NCI-H510A (cell line): ENCODE measurements around the gene IGDCC3.
"Not testable (repeated sequence)": the region's sequence is repeated elsewhere in the genome, so short reads cannot be mapped to it uniquely, and the experiment has no call there.

Experiments used
- DNase-seq: peaks from one replicate; lab custom pipeline; 2025; lab: John Stamatoyannopoulos, UW

Gene IGDCC3

DNA sequence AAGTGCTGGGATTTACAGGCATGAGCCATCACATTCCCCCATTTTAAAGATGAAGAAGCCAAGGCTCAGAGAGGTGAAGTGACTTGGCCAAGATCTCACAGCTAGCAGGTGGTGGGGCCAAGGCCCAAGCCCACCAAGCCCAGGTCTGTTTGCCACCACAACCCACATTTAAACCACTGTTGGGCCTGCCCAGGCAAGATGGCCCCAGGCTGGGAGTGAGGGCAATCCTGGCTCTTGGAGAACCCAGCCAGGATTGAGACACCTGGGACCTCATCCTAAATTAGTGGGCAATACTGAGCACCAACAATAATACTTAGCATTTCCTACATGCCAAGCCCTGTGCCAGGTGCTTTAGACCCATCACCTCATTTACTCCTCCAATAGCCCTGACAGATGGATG is 6.9 kb downstream of the IGDCC3 start:
- DNase-seq: no peak

DNA sequence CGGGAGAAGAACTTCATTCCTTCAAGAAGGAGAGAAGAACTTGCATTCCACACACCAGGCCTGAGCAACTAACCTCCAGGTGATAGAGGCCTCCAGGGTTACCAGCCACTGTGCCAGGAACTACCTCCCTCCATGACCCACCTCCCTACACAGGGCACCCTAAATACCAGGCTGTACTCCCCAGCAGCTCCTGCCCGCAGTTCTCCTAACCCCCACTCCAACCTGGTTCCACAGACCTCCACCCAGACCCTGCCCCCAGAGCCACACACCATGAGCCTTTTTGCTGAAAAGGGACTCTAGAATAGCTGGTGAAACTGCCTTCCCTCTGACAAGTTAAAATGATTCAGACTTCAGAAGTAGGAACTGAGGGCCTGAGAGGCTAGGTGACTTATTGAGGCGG is 8.2 kb downstream of the IGDCC3 start:
- no peak for DNase-seq

DNA sequence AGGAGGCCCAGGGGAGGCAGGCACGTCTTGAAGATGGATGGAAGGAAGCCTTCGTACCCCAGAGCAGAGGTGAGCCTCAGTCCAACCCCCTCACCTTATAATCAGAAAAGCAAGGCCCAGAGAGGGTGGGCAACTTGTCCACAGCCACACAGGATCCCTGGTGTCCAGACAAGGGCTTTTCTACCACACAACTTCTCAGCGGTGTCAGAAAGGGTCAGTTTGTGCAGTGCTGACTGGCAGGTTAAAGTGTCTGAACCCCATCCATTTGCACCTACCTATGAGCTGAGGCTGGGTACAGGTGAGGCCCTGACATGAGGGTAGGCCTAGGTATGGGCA is 8.6 kb downstream of the IGDCC3 start:
- DNase-seq: no peak

DNA sequence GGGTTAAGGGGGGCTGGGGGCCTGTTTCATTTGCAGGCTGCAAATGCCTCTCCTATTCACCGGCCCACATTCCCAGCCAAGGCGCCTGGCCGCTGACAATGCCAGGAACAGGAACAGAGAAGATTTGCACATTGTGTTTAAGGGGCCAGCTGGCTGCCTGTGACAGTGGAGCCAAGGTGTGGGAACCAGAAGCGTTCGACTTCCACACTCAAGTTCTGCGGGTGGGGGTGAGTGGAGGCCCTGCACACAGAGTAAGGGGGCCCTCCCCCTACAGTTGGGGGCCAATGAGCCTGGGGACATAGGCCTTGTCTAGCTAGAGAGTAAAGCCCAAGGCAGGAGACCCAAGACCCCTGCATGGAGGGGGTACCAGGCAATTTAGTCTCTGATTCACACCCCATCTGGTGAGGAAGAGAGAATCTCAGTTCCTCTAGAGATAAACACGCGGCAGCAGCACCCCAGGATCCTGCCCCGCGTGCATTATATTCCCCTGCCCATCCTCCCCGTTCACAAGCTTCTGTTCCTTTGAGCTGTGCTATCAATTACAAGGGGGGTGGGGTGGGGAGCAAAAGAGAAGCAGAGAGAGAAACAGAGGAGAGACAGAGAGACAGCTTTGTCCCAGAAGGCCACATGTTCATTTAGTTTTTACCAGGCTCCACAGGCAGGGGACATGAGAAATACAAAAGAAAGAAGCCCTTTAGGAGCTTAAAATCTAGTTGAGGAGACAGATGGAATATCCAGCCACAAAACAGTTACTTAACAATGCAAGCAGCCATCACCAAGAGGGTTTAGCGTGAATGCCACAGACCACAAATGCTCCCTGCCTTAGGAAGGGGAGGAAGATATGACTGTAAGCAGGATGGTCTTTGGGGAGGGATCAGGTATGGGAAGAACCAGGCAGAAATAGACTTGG is 9.2 kb downstream of the IGDCC3 start:
- DNase-seq: no peak

DNA sequence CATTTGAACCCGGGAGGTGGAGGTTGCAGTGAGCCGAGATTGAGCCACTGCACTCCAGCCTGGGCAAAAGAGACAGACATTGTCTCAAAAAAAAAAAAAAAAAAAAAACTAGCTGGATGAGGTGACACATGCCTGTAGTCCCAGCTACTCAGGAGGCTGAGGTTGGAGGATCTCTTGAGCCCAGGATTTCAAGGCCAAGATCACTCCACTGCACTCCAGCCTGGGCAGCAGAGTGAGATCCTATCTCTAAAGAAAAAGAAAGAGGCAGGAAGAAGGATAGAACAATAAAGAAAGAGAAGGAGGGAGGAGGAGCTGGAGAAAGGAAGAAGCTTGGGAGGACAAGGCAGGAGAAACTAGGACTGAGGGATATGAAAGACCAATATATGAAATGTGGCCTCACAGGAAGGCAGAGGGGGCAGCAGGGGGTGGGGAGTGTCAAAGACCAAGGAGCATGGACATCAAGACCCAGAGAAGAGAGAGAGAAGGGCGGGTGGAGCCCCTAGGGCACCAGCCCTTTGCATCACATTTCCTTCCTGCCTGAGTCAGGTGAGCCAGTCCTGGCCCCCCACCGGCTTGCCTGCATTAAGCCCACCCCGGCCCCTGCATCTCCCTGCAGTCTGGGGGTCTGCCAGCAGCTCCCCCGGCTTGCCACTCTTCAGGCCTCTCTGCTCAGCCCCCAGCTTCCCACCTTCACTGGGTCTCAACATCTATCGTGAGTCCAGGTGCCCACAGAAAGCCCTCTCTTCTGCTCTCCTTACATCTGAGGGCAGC is 11.5 kb downstream of the IGDCC3 start:
- DNase-seq: no peak

DNA sequence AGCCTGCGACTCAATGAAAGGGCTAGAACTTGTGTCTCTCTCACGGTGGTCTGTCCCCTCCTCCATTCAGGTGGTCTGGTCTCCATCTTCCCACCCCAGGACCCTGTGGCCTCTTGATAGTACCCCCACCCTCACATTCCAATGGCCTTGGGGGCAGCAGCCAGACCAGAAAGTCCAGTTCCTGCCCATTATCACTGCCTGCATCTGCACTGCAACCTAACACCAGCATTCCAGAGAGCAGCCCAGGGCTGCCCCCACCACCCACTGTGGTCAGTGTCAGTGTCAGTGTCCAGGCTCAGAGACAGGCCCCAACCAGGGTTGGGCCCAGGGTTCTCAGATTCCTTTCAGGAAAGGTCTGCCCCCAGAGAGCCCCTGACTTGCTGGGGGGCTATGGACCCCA is 12.6 kb downstream of the IGDCC3 start:
- no peak for DNase-seq

DNA sequence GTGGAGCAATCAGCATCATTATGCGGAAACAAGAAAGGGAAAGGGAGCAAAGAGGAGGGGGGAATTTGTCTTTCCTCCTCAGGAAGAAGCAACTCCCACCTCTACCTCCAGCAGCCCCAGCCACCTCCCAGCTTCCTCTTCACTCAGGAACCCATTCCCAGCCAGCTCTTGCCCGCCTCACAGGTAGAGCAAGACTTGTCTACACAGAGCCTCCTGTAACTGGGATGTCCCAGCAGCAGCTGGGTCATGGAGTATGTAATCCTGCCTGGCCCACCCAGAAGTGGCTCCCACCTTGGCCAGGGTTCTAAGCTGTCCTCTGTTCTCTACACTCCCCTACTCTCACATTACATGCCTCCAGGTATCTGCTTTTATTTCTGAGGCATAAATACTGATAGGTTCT is 14.0 kb downstream of the IGDCC3 start:
- DNase-seq: no peak

DNA sequence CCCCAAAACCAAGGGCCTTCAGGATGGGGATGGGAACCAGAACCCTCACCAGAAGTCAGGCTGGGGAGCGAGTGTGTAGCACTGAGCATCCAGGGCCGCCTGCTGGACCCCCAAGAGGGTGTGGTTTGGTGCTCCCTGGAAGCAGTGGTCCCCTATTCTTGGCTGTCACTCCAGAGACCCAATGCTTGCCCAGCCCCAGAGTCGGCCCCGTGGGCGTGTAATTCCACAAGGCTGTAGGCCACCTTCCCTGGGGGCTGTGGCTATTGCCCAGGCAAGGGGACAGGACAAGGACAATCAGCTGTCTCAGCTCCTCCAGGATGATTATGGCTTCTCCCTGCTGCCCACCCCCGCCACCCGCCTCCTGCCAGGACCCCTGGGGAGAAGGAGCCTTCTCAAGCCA is 14.5 kb downstream of the IGDCC3 start:
- DNase-seq: no peak

DNA sequence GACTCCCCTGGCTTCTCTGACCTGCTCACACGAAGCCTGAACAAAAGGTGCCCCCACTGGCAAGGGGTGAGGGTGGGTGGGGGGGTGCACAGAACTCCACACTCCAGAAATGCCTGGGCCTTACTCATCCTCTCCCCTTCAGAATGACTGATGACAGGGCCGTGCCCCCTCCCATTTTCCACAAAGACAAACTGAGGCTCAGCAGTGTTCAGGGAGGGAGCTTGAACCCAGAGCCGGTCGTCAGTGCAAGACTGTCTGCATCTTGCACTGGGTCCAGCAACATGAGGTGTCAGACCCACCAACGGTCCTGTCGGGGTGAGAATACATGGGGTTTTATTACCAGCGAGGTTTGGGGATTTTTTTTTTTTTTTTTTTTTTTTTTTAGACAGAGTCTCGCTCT is 15.3 kb downstream of the IGDCC3 start:
- DNase-seq: no peak

DNA sequence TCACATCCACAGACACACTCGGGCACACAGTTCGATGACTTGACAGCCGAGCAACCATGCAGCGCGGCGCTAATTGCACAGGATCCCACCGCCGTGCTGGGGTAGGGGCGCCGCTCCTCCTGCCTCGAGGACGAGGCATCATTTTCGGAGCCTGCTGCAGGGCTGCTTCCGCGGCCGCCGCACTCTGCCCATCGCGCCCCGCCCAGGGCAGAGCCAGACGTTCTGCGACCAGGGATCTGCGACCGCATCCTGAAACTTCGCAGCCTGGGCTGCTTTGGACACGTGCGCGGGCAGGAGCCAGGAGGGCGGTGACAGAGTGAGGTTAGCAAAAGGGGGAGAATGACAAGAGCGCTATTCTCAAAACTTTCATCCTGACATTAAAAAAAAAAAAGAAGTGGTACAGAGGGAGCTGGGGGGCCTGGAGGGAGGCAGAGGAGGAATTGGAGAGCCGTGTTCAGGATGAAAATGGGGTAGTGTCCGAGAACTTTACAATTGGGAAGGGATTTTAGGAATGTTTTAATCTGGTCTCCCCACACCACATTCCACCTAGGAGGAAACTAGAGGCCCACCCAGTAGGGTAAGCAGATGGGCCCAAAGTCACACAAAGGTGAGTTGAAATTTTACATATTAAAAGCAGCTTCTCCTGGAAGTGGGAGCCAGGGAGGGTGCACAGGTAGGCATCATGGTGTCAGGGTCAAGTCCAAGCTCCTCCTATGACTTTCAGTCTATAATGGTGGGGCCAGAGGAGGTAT is 15.9 kb downstream of the IGDCC3 start:
- no peak for DNase-seq

DNA sequence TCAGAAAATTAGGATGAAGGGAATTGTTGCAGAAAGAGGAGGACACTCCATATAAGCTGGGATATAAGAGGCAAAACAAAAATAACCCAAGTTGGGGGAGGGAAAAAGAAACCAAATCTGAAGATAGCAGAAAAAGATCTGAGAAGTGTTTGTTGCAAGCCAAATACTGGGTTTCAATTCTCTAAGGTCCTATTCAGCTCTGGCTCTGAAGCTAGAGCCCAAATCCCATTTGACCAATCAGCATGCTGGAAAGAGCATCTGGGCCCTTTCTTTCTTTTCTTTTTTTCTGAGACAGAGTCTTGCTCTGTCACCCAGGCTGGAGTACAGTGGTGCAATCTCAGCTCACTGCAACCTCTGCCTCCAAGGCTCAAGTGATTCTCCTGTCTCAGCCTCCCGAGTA is 17.3 kb downstream of the IGDCC3 start:
- DNase-seq: no peak

DNA sequence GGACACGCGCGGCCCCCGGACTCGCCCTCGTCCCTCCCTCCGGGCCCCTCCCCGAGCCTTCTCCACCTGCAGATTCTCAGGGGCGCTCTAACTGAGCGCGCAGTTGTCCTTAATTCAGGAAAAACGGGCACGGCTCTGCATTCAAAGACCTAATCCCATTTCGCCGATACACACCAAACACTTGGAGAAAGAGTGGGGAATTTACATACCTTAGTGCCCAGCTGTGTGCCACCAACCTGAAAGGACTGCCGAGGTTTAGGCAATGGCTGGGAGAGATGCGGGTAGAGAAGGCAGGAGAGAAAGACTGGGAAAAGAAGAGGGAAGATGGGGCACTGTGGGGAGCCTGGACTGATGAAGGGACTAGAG is 21.8 kb downstream of the IGDCC3 start:
- no peak for DNase-seq

DNA sequence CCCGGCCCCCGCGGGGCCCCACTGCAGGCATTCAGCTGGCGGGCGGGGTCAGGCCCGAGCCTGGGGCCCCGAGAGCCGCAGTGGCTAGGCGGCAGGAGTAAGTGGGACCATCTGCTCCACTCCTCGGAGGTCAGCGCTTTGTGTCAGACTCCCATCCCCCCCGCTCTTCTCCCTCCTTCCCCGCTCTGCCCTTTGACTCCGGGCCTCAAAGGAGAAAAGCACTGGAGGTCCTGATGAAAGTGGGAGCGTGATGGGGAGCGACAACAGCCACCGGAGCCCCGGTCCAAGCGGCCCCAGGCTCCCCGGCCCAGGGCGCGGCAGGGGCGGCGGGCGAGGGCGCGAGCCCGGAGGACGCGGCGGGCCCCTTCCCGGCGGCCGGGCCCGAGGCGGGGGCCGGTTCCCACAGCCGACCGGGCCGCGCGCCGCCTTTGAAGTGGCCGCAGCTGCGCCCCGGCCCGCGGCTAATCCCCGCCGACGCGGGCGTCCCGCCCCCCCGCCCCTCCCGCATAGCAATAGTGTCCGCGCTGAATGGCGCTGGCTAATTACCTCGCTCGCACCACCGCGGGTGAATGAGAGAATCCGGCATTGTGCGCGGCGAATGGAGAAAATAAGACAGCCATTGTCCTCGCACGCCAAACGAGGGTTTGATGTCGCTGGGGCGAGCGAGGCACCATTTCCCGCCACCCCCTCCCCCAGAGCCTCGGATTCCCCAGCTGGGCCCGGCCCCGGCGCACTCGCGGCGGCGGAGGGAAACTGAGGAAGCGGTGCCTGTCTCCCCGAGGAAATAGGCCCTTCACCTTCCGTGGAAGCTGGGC is 22.4 kb downstream of the IGDCC3 start:
- no peak for DNase-seq

DNA sequence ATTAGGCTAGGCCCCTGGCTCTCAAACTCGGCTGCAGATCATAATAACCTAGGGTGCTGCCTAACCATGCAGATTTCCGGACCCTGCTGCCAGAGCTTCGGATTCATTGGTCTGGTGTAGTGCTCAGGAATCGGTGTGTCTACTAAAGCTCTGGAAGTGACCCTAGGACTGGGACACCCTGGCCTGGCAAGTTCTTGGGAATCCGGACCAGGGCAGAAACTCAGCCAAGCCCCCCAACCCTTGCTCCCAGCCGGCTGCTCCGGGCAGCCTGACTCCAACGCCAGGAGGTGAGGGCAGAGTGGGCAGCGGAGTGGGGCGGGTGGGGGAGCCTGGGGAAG is 23.0 kb downstream of the IGDCC3 start:
- DNase-seq: no peak

DNA sequence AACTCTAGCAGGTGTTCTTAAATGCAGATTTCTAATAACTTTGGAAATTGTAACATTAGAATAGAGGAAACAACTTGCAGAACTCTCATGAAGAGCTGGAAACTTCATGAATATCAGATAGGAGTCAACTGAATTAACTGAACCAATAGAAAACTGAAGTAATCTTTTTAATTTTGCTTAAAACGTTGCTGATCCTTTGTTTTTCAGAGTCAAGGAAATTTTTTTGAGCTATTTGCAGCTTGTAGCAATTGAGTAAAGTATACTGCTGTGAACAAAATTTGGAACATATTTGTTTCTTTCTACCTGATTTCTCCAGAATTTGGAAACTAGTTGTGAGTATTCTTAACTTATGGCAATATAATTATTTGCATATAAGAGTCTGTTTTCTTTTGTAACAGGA is 25.8 kb downstream of the IGDCC3 start:
- DNase-seq: not testable (repeated sequence)

DNA sequence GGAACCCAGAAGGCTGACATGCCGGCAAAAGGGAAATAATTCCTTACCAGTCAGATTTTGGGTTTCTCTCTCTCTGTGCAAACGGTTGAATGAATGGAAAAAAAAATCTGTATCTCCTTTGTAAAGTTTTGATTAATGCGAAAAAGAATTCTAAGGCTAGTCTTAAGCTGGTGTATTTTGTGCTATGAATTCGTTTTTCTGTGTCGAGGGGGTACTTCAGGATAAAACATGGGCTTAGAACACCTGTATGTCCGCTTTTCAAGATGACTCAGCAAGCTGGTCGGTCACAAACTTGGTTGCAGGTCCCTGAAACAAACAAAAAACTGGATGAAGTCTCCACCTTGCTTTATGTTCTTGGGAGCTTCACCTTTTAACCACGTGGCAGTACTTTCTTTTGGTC is 28.5 kb downstream of the IGDCC3 start:
- no peak for DNase-seq

DNA sequence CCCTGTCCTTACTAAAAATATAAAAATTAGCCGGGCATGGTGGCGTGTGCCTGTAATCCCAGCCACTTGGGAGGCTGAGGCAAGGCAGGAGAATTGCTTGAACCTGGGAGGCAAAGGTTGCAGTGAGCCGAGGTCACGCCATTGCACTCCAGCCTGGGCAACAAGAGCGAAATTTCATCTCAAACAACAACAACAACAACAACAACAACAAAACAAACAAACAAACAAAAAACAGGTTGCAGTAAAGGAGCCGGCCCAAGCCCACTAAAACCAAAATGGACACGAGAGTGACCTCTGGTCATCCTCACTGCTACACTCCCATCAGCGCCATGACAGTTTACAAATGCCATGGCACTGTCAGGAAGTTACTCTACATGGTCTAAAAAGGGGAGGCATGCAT is 30.0 kb downstream of the IGDCC3 start:
- not testable (repeated sequence) for DNase-seq

DNA sequence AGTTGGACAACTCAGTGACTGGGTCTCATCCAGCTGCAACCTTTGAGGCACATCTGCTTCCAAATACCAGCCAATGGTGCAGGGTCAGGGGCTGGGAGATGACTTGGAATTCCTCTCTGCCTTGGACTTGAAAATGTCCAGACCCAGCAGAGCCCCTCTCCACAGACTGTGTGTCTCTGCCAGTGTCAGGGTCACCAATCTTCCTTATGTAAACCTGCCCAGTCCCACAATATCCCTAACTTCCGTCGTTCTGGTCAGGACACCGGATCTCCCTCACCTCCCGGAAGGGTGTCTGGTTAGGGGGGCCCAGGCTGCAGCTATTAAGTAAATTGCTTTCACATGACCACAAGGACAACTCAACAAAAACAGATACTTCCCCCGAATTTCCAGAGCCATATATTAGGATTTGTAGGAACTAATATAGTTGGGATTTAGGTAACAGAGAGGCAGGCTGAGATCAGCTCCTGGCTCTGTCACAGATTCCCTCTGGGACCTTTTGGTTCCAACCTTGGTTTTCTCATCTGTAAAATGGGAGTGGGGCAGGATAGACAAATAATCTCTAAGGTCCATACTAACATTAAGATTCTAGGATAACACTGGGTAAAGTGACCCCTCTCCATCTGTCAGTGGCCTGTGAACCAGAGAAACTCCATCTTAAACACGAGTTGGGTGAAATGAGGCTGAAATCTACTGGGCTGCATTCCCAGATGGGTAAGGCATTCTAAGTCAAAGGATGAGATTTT is 30.8 kb downstream of the IGDCC3 start:
- no peak for DNase-seq

DNA sequence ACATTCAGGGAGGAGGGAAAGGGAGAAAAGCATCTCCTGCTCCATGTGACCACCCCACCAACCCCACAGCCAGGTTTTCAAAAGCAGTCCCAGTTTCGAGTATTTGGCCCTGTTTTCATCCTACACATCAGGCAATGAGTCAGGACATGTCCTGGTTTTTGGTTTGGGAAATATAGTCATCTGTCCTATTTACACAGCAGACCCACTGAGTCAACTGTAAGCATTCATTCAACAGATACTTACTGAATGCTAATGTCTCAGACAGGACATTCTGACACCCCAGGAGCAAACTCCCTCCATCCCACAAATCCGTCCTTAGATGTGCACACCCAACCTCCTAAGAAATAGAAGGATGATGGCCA is 32.9 kb downstream of the IGDCC3 start:
- DNase-seq: no peak

DNA sequence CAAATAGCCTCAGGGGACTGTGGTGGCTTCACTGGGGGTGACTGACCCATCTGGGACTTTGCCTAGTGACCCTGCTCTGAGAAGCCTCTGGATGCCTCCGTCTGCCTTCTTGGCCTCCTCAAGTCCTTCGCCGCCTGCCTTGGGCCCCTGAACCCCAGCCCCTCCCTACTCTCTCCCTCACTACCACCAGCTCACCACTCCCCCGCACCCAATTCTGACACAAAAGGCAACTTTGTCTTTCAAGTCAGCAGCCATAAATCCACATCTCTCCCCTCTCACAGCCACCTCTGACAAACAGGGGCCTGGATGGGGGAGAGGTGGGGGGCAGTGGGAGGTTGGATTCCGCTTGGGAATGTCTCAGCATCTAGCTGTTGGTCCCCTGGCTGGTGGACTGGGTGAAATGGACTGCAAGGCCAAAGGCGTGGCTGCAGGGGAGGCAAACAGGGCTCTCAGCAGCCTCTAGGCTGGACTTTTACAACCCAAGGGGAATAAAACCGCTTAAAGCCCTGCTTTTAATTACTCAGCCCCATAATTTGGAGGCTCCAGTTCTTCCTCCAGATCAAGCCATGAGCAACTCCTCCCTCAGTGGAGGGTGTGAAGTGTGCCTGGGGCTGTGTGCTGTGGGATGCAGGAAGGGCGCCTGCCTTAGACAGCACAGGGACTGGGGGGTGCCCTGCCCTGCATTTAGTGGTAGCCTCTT is 33.4 kb downstream of the IGDCC3 start:
- no peak for DNase-seq
